ENCODE data around the gene LY6G6C.

DNA sequence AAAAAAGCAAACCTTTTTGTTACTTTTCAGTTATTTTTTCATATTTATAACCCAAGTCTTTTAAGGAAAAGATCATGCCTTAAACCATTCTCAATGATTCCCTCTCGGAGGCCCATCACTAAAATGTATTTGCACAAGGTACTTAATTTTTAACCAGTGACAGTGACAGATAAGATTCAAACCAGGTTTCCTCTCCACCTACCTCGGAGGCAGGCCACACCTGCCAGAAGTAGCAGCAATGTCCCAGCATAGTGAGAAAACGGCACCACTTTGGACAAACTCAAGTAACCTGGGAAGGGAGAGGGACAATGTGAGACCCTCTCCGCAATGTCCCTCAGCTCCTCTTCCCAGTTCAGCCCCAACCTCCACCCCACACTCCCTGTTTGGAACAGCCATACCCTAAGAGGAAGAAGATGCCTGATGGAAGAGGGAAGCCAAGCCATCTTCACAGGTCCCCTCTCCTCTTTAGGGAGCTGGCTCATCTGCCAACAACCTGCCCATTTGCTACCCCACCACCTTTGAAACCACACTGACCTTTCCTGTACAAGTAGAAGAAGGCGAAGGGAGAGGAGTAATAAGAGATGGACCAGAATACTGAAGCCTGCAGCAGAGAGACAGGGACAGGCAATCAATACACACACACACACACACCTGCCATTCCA is 20.7 kb downstream of the LY6G6C start:
- TF ChIP-seq, protein P1, sequence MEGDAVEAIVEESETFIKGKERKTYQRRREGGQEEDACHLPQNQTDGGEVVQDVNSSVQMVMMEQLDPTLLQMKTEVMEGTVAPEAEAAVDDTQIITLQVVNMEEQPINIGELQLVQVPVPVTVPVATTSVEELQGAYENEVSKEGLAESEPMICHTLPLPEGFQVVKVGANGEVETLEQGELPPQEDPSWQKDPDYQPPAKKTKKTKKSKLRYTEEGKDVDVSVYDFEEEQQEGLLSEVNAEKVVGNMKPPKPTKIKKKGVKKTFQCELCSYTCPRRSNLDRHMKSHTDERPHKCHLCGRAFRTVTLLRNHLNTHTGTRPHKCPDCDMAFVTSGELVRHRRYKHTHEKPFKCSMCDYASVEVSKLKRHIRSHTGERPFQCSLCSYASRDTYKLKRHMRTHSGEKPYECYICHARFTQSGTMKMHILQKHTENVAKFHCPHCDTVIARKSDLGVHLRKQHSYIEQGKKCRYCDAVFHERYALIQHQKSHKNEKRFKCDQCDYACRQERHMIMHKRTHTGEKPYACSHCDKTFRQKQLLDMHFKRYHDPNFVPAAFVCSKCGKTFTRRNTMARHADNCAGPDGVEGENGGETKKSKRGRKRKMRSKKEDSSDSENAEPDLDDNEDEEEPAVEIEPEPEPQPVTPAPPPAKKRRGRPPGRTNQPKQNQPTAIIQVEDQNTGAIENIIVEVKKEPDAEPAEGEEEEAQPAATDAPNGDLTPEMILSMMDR (conservative IDR thresholded peaks at IDR 0.05 in 1 of 2, IDR thresholded peaks at IDR 0.05 in 1 of 2; ENCODE audit: extremely low read depth in 1 of 2, insufficient read depth in 1 of 2, low read depth in 1 of 2, low read length in 2 of 2): no peak
- no peak for TF ChIP-seq EZH2 (IDR thresholded peaks at IDR 0.05; ENCODE audit: borderline replicate concordance, low read length)
